GM12878 (cell line): ENCODE results near the gene TMEM18. TPM values are rescaled to one million over a fixed set of nuclear protein-coding genes. Genes with fewer than 3 reads are reported as not detected.

Experiments used
- CBX5 ChIP-seq: sonication (generic); IDR thresholded peaks from 2 replicates; pipeline ENCODE4 v1.6.1; 2016; ENCODE audit warnings: low read depth, moderate library complexity, mild to moderate bottlenecking, inconsistent platforms
- EED ChIP-seq: sonication (generic); IDR thresholded peaks from 2 replicates; pipeline ENCODE4 v1.6.1; 2016; ENCODE audit warnings: antibody characterized with exemption, low read depth
- FOS ChIP-seq: IDR thresholded peaks from 3 replicates; pipeline ENCODE4 v1.6.1; 2011; ENCODE audit warnings: borderline replicate concordance; ENCODE audit not compliant: insufficient read length; ENCODE audit errors: extremely low read depth
- FOXM1 ChIP-seq: IDR thresholded peaks from 2 replicates; pipeline ENCODE4 v1.6.1; 2012; ENCODE audit warnings: low read depth, mild to moderate bottlenecking, inconsistent platforms, low read length, moderate library complexity
- IKZF2 ChIP-seq, 2 experiments: fragments of 450-650 bp; IDR thresholded peaks; 2 replicates each; pipeline ENCODE4 v1.6.1; 2017; ENCODE audit warnings: mild to moderate bottlenecking in 2 of 2, moderate library complexity in 2 of 2
- IRF4 ChIP-seq: IDR thresholded peaks from 2 replicates; pipeline ENCODE4 v1.6.1; 2011; ENCODE audit warnings: low read depth, low read length
- KAT2A ChIP-seq: conservative IDR thresholded peaks from 2 replicates; pipeline ENCODE4 v1.6.1; 2011; ENCODE audit warnings: low read depth, low read length; ENCODE audit not compliant: control insufficient read depth
- KLF5 ChIP-seq: fragments of 450-650 bp; IDR thresholded peaks from 2 replicates; pipeline ENCODE4 v1.6.1; 2014; ENCODE audit warnings: mild to moderate bottlenecking; ENCODE audit not compliant: partially characterized antibody
- MEF2A ChIP-seq: IDR thresholded peaks from 2 replicates; pipeline ENCODE4 v1.6.1; 2011; ENCODE audit warnings: low read depth, mild to moderate bottlenecking, low read length, moderate library complexity; ENCODE audit not compliant: insufficient read depth
- MTA2 ChIP-seq: fragments of 450-650 bp; IDR thresholded peaks from 2 replicates; pipeline ENCODE4 v1.6.1; 2016; ENCODE audit warnings: low read depth, mild to moderate bottlenecking, moderate library complexity
- NR2C1 ChIP-seq: fragments of 450-650 bp; IDR thresholded peaks from 2 replicates; pipeline ENCODE4 v1.6.1; 2017; ENCODE audit warnings: antibody characterized with exemption, mild to moderate bottlenecking, moderate library complexity
- NR2F1 ChIP-seq: fragments of 450-650 bp; conservative IDR thresholded peaks from 2 replicates; pipeline ENCODE4 v1.6.1; 2017; ENCODE audit warnings: mild to moderate bottlenecking
- PAX5 ChIP-seq: IDR thresholded peaks from 2 replicates; pipeline ENCODE4 v1.6.1; 2011; ENCODE audit warnings: low read depth, low read length, borderline replicate concordance
- SMAD5 ChIP-seq: IDR thresholded peaks from 2 replicates; pipeline ENCODE4 v1.6.1; 2016; ENCODE audit warnings: antibody characterized with exemption, low read depth
- SMC3 ChIP-seq: IDR thresholded peaks from 2 replicates; pipeline ENCODE4 v1.6.1; 2011; ENCODE audit warnings: low read length, improper control_type of control experiment, borderline replicate concordance
- TCF12 ChIP-seq: IDR thresholded peaks from 2 replicates; pipeline ENCODE4 v1.6.1; 2011; ENCODE audit warnings: low read depth, mild to moderate bottlenecking, low read length
- polyA plus RNA-seq, 11 experiments: library from polyadenylated mRNA; depleted of rRNA in 4 of 11; unstranded in 6 of 11; stranded (reverse) in 5 of 11; fragments of >200 nt; fragmentation: Nextera tagmentation in 4 of 11; fragmentation: Illumina TruSeq in 1 of 11; extraction: Ambion mirVana in 4 of 11; extraction: Trizol in 1 of 11; gene quantifications; 1 replicate in 1 of 11; 2 replicates in 10 of 11; pipeline versions ENCODE4 v1.2.1 to v1.2.3, GENCODE V29; 2011 to 2016; ENCODE audit warnings: inconsistent platforms in 2 of 11, missing spikeins in 2 of 11, low read depth in 1 of 11
- total RNA-seq, 4 experiments: library from RNA; depleted of rRNA in 3 of 4; stranded (reverse); fragments of >200 nt in 3 of 4; fragmentation: Illumina TruSeq in 1 of 4; extraction: Trizol in 1 of 4; gene quantifications; 2 replicates each; pipeline versions ENCODE4 v1.2.1 to v1.2.3, GENCODE V29; 2013 to 2021
- TF ChIP-seq, protein P1 (sequence below): fragments of 450-650 bp; IDR thresholded peaks from 2 replicates; pipeline ENCODE4 v1.6.1; 2017; ENCODE audit warnings: mild to moderate bottlenecking, low read depth, inconsistent platforms; ENCODE audit not compliant: poor library complexity, severe bottlenecking
- TF ChIP-seq, protein P2 (sequence below): fragments of 450-650 bp; formaldehyde crosslinking; IDR thresholded peaks from 2 replicates; pipeline ENCODE4 v1.5.0; 2022; ENCODE audit warnings: mild to moderate bottlenecking, missing genetic modification characterization
- TF ChIP-seq, protein P3 (sequence below): IDR thresholded peaks from 2 replicates; pipeline ENCODE4 v1.6.1; 2011; ENCODE audit warnings: borderline replicate concordance, low read depth, mild to moderate bottlenecking, moderate library complexity, mixed read lengths, low read length; ENCODE audit not compliant: insufficient read depth; ENCODE audit errors: extremely low read length
- TF ChIP-seq, protein P4 (sequence below): fragments of 450-650 bp; IDR thresholded peaks from 2 replicates; pipeline ENCODE4 v1.6.1; 2018; ENCODE audit warnings: borderline replicate concordance, mild to moderate bottlenecking; ENCODE audit not compliant: partially characterized antibody

The TMEM18 gene
- total and polyA plus RNA-seq, 10 of the 15 experiments (the other 5 are each of a cell fraction or from before 2014, with no cell fraction given): 11.2 to 56.3 (median 26.0) TPM

DNA sequence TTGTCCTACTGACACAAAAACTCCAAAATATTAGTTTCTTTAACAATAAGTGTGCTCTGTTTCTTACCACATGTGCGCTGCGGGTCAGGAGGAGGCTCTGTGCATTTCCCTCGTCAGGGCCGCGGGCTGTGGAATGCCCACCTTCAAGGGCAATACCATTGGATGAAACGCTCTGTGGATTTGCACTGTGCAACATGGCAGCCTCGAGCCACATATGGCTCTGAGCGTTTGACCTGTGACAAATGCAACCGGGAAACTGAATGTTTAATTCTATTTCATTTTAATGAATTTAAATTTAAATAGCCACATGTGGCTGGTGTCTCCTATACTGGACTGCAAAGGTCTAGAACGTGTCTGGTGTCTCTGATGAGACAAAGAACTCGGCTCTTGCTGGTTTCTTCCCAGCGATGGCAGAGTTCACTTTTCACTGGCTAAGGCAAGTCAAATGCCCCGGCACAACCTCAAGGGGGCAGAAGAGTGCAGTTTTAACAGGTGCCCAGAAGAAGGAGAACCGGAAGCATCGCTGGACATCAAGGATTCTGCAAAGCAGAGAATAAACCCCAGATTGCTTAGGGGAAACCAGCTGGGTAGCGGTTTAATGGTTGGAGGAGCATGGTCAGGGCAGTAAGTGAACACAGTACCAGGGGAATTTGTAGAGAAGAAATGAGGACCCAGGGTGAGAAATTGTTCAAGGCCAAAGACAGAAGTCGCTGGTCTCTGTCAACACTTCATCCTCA, 37.0 kb upstream of the TMEM18 start (continued):
- TF ChIP-seq, protein P1, sequence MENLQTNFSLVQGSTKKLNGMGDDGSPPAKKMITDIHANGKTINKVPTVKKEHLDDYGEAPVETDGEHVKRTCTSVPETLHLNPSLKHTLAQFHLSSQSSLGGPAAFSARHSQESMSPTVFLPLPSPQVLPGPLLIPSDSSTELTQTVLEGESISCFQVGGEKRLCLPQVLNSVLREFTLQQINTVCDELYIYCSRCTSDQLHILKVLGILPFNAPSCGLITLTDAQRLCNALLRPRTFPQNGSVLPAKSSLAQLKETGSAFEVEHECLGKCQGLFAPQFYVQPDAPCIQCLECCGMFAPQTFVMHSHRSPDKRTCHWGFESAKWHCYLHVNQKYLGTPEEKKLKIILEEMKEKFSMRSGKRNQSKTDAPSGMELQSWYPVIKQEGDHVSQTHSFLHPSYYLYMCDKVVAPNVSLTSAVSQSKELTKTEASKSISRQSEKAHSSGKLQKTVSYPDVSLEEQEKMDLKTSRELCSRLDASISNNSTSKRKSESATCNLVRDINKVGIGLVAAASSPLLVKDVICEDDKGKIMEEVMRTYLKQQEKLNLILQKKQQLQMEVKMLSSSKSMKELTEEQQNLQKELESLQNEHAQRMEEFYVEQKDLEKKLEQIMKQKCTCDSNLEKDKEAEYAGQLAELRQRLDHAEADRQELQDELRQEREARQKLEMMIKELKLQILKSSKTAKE: peak; percentile 18
- TF ChIP-seq, protein P2, sequence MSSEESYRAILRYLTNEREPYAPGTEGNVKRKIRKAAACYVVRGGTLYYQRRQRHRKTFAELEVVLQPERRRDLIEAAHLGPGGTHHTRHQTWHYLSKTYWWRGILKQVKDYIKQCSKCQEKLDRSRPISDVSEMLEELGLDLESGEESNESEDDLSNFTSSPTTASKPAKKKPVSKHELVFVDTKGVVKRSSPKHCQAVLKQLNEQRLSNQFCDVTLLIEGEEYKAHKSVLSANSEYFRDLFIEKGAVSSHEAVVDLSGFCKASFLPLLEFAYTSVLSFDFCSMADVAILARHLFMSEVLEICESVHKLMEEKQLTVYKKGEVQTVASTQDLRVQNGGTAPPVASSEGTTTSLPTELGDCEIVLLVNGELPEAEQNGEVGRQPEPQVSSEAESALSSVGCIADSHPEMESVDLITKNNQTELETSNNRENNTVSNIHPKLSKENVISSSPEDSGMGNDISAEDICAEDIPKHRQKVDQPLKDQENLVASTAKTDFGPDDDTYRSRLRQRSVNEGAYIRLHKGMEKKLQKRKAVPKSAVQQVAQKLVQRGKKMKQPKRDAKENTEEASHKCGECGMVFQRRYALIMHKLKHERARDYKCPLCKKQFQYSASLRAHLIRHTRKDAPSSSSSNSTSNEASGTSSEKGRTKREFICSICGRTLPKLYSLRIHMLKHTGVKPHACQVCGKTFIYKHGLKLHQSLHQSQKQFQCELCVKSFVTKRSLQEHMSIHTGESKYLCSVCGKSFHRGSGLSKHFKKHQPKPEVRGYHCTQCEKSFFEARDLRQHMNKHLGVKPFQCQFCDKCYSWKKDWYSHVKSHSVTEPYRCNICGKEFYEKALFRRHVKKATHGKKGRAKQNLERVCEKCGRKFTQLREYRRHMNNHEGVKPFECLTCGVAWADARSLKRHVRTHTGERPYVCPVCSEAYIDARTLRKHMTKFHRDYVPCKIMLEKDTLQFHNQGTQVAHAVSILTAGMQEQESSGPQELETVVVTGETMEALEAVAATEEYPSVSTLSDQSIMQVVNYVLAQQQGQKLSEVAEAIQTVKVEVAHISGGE (CRISPR knock-in tag): no peak
- TF ChIP-seq NR2C1: no peak
- peak; percentile 30; the same call in 1 of the 2 replicates for TF ChIP-seq CBX5
- TF ChIP-seq KLF5: no peak
- TF ChIP-seq, protein P3, sequence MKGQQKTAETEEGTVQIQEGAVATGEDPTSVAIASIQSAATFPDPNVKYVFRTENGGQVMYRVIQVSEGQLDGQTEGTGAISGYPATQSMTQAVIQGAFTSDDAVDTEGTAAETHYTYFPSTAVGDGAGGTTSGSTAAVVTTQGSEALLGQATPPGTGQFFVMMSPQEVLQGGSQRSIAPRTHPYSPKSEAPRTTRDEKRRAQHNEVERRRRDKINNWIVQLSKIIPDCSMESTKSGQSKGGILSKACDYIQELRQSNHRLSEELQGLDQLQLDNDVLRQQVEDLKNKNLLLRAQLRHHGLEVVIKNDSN: no peak
- TF ChIP-seq IRF4: no peak; the same call in 1 of the 2 replicates
- TF ChIP-seq KAT2A: no peak
- TF ChIP-seq FOS: no peak
- TF ChIP-seq, protein P4, sequence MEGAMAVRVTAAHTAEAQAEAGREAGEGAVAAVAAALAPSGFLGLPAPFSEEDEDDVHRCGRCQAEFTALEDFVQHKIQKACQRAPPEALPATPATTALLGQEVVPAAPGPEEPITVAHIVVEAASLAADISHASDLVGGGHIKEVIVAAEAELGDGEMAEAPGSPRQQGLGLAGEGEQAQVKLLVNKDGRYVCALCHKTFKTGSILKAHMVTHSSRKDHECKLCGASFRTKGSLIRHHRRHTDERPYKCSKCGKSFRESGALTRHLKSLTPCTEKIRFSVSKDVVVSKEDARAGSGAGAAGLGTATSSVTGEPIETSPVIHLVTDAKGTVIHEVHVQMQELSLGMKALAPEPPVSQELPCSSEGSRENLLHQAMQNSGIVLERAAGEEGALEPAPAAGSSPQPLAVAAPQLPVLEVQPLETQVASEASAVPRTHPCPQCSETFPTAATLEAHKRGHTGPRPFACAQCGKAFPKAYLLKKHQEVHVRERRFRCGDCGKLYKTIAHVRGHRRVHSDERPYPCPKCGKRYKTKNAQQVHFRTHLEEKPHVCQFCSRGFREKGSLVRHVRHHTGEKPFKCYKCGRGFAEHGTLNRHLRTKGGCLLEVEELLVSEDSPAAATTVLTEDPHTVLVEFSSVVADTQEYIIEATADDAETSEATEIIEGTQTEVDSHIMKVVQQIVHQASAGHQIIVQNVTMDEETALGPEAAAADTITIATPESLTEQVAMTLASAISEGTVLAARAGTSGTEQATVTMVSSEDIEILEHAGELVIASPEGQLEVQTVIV: no peak
- TF ChIP-seq SMAD5: no peak
- TF ChIP-seq MEF2A: 0 out of 2 replicates have a peak, but pooled peaks have one; percentile 9
- TF ChIP-seq SMC3: peak; percentile 77
- peak; percentile 59 for TF ChIP-seq EED
- TF ChIP-seq NR2F1: peak; percentile 58; the same call in 1 of the 2 replicates
- TF ChIP-seq MTA2: peak; percentile 59; the same call in 1 of the 2 replicates
- no peak for TF ChIP-seq FOXM1
- TF ChIP-seq PAX5: peak; percentile 85; the same call in 1 of the 2 replicates
- TF ChIP-seq IKZF2 (IDR thresholded peaks at IDR 0.05): peak; percentile 55 to 70; a peak in 2 of 4 replicates
- TF ChIP-seq TCF12: peak; percentile 65
